GM12891 (cell line): ENCODE results near the gene CRTC2.
A peak's percentile ranks its signal among the peaks of the same experiment; 100 is the strongest.

Experiments
- PAX5 ChIP-seq: IDR thresholded peaks from 2 replicates; pipeline ENCODE4 v1.6.1; 2011; ENCODE audit warnings: low read length, moderate library complexity, mild to moderate bottlenecking; ENCODE audit not compliant: insufficient read depth, severe bottlenecking
- POLR2A ChIP-seq: IDR thresholded peaks from 2 replicates; pipeline ENCODE4 v1.6.1; 2011; ENCODE audit warnings: low read depth, low read length, control low read depth

- TF ChIP-seq POLR2A (peak; percentile 75; the same call in 1 of the 2 replicates), PAX5 (no peak)
These were observed 19.1 kb upstream of the CRTC2 start, which contains the start of gene JTB for GRCh38 chr1:153977250-153978240.
